ENCODE data around the gene PASK. TPM values are rescaled to one million over a fixed set of nuclear protein-coding genes. Genes with fewer than 3 reads are reported as not detected.

The PASK gene
- total and polyA plus RNA-seq, 2 of the 4 experiments (the other 2 are of a cell fraction): 4.1 TPM

DNA sequence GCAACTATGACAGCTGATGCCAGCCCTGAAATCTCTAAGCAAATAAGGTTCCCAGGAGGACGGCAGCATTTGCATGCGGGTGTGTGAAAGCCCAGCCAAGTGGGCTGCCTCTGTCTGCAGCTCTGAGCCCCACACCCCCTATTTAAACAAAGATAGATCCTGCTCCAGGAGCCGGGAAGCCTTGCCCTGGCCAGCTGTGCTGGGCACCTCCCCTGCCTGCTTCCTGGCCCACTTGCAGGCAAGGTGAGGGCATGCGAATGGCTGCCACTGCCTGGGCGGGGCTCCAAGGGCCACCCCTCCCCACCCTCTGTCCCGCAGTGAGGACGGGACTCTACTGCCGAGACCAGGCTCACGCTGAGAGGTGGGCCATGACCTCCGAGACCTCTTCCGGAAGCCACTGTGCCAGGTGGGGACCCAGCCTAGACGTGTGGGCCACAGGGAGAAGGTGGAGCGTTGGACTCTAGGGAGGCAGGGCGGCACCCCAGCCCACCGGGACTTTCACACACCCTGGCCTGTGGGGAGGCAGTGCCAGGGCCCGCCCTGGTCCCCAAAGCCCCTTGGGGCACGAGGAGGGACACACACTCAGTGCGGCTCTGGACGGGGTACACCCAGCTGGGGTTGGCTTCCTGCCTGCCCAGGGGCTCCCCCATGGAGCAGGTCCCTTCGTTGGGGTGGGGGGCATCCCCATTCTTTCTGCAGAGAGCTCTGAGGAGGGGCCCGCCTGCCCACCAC, 39.3 kb upstream of the PASK start, which contains the start of gene ANO7:
Gene ANO7 (plus strand): TSS at position 317 of the 732 bp plus-strand sequence. CDS start 1,387 bp downstream, outside the sequence.
- H3K23ac ChIP-seq (ENCODE audit: low read depth, low read length): no peak within 1 kb of the TSS
- H3K14ac ChIP-seq (replicated peaks; ENCODE audit: low read depth, low read length): no peak within 1 kb of the TSS
- H4K5ac ChIP-seq (ENCODE audit: low read depth, low read length): no peak within 1 kb of the TSS
- DNase-seq: no peak
- H3K4ac ChIP-seq (ENCODE audit: low read depth, low read length): no peak within 1 kb of the TSS
- in situ Hi-C loops (cut with MboI; ENCODE audit: low sequenced_read_pairs) (no loop called here), intact Hi-C loops (cut with micrococcal nuclease) (no loop called here), dilution Hi-C loops (cut with HindIII; ENCODE audit: low sequenced_read_pairs, unreplicated experiment) (no loop called here)
- H2AFZ ChIP-seq (replicated peaks; ENCODE audit: low read length, poor library complexity): peak within 1 kb of the TSS; percentile 7
- 57% methylated on average over 9 of the region's 21 CpGs; no CpG with 5 or more reads in 1 of the 2 experiments for WGBS, 2 experiments (ENCODE audit: extremely low coverage in 2 of 2, insufficient read length in 1 of 2)
- H3K27me3 ChIP-seq (ENCODE audit: control insufficient read depth, insufficient read depth, low read length): peaks cover 9% of the 10 kb centered on the region
- H2BK5ac ChIP-seq (ENCODE audit: low read depth, low read length, poor library complexity, severe bottlenecking): no peak within 1 kb of the TSS
- no peak within 1 kb of the TSS for H2BK120ac ChIP-seq (ENCODE audit: low read depth, low read length)
- ChIA-PET POLR2A (ENCODE audit: unreplicated experiment) (no interaction called here), CTCF (no interaction called here)
- no TSS peak for BruUV-seq (replicated peaks)
- H2BK15ac ChIP-seq (ENCODE audit: low read depth, low read length): no peak within 1 kb of the TSS
- no peak within 1 kb of the TSS for H3K9ac ChIP-seq (ENCODE audit: low read depth, low read length)
- no peak within 1 kb of the TSS for H3K4me3 ChIP-seq (ENCODE audit: insufficient read depth, low read depth, low read length)
- no peak within 1 kb of the TSS for H2AK9ac ChIP-seq (replicated peaks; ENCODE audit: low read depth, low read length, poor library complexity)
- H3K4me1 ChIP-seq (ENCODE audit: control insufficient read depth, insufficient read depth, low read length): no peaks in the 10 kb centered on the region
- TF ChIP-seq, protein P1, sequence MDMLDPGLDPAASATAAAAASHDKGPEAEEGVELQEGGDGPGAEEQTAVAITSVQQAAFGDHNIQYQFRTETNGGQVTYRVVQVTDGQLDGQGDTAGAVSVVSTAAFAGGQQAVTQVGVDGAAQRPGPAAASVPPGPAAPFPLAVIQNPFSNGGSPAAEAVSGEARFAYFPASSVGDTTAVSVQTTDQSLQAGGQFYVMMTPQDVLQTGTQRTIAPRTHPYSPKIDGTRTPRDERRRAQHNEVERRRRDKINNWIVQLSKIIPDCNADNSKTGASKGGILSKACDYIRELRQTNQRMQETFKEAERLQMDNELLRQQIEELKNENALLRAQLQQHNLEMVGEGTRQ (IDR thresholded peaks at IDR 0.05; ENCODE audit: low read depth, low read length): no peak
- no peak for TF ChIP-seq SMC3 (IDR thresholded peaks at IDR 0.05; ENCODE audit: low read depth, low read length)
- TF ChIP-seq CEBPB (IDR thresholded peaks at IDR 0.05; ENCODE audit: low read depth, low read length): no peak
- TF ChIP-seq RAD21 (IDR thresholded peaks at IDR 0.05; ENCODE audit: low read length): no peak
- no peak for TF ChIP-seq MAZ (IDR thresholded peaks at IDR 0.05; ENCODE audit: borderline replicate concordance, low read depth, low read length)
- TF ChIP-seq POLR2A (IDR thresholded peaks at IDR 0.05; ENCODE audit: low read depth, low read length): no peak
- TF ChIP-seq RCOR1 (IDR thresholded peaks at IDR 0.05; ENCODE audit: insufficient replicate concordance, low read length): no peak
- TF ChIP-seq, protein P2, sequence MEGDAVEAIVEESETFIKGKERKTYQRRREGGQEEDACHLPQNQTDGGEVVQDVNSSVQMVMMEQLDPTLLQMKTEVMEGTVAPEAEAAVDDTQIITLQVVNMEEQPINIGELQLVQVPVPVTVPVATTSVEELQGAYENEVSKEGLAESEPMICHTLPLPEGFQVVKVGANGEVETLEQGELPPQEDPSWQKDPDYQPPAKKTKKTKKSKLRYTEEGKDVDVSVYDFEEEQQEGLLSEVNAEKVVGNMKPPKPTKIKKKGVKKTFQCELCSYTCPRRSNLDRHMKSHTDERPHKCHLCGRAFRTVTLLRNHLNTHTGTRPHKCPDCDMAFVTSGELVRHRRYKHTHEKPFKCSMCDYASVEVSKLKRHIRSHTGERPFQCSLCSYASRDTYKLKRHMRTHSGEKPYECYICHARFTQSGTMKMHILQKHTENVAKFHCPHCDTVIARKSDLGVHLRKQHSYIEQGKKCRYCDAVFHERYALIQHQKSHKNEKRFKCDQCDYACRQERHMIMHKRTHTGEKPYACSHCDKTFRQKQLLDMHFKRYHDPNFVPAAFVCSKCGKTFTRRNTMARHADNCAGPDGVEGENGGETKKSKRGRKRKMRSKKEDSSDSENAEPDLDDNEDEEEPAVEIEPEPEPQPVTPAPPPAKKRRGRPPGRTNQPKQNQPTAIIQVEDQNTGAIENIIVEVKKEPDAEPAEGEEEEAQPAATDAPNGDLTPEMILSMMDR (conservative IDR thresholded peaks at IDR 0.05; ENCODE audit: low read depth, low read length): no peak
- no peak for TF ChIP-seq BHLHE40 (IDR thresholded peaks at IDR 0.05; ENCODE audit: low read depth, low read length)
- no peak for TF ChIP-seq CHD1 (IDR thresholded peaks at IDR 0.05; ENCODE audit: low read depth, low read length)
- TF ChIP-seq FOS (IDR thresholded peaks at IDR 0.05; ENCODE audit: low read depth, low read length): no peak
- TF ChIP-seq, protein P3, sequence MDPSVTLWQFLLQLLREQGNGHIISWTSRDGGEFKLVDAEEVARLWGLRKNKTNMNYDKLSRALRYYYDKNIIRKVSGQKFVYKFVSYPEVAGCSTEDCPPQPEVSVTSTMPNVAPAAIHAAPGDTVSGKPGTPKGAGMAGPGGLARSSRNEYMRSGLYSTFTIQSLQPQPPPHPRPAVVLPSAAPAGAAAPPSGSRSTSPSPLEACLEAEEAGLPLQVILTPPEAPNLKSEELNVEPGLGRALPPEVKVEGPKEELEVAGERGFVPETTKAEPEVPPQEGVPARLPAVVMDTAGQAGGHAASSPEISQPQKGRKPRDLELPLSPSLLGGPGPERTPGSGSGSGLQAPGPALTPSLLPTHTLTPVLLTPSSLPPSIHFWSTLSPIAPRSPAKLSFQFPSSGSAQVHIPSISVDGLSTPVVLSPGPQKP (IDR thresholded peaks at IDR 0.05; ENCODE audit: borderline replicate concordance, low read depth, low read length): no peak
- TF ChIP-seq MXI1 (IDR thresholded peaks at IDR 0.05; ENCODE audit: borderline replicate concordance, low read depth, low read length): no peak
- no peak for TF ChIP-seq NFE2L2 (IDR thresholded peaks at IDR 0.05; ENCODE audit: low read depth, low read length)
- no peak for TF ChIP-seq MAFK (IDR thresholded peaks at IDR 0.05; ENCODE audit: low read depth, low read length)
- no peak for TF ChIP-seq RFX5 (IDR thresholded peaks at IDR 0.05; ENCODE audit: low read depth, low read length)
- H3K9me3 ChIP-seq (ENCODE audit: control insufficient read depth, insufficient read depth, low read length): no peaks in the 10 kb centered on the region
- H3K56ac ChIP-seq (ENCODE audit: extremely low read depth, insufficient read depth, low read length): no peak within 1 kb of the TSS
- H3K27ac ChIP-seq (ENCODE audit: insufficient read depth, low read length): no peak within 1 kb of the TSS
- no peak within 1 kb of the TSS for H3K18ac ChIP-seq (ENCODE audit: low read depth, low read length)
- no peak within 1 kb of the TSS for H4K91ac ChIP-seq (ENCODE audit: insufficient read depth, low read depth, low read length)
- ATAC-seq (ENCODE audit: low read depth): no peak
- H2BK20ac ChIP-seq (ENCODE audit: low read depth, low read length): no peak within 1 kb of the TSS
- H3K36me3 ChIP-seq (ENCODE audit: control insufficient read depth, insufficient read depth, low read length): peaks cover under 1% of the 10 kb centered on the region
- no peaks in the 10 kb centered on the region for H3K79me1 ChIP-seq (ENCODE audit: low read depth in 1 of 2, low read length in 2 of 2)
- no peaks in the 10 kb centered on the region; the same call in 1 of the 2 replicates for H4K20me1 ChIP-seq (ENCODE audit: insufficient read depth, low read length)
- H2AK5ac ChIP-seq (ENCODE audit: low read depth, low read length): no peak within 1 kb of the TSS
- no peaks in the 10 kb centered on the region for H3K9me1 ChIP-seq (ENCODE audit: insufficient read depth, low read length)
- no peak within 1 kb of the TSS for H4K8ac ChIP-seq (ENCODE audit: low read depth in 2 of 2, low read length in 2 of 2)
- no peak within 1 kb of the TSS for H3K4me2 ChIP-seq (ENCODE audit: low read depth, low read length)

All from IMR-90 (cell line).